NCI-H1417 treated with DMSO at 0.1 percent for 48 hours (cell line): Measurements from ENCODE around the gene U2AF1L4.
A peak's percentile ranks its signal among the peaks of the same experiment; 100 is the strongest.

Experiments used
- DNase-seq: peaks from one replicate; lab custom pipeline; 2025; lab: John Stamatoyannopoulos, UW

U2AF1L4 gene, protein sequence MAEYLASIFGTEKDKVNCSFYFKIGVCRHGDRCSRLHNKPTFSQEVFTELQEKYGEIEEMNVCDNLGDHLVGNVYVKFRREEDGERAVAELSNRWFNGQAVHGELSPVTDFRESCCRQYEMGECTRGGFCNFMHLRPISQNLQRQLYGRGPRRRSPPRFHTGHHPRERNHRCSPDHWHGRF

DNA sequence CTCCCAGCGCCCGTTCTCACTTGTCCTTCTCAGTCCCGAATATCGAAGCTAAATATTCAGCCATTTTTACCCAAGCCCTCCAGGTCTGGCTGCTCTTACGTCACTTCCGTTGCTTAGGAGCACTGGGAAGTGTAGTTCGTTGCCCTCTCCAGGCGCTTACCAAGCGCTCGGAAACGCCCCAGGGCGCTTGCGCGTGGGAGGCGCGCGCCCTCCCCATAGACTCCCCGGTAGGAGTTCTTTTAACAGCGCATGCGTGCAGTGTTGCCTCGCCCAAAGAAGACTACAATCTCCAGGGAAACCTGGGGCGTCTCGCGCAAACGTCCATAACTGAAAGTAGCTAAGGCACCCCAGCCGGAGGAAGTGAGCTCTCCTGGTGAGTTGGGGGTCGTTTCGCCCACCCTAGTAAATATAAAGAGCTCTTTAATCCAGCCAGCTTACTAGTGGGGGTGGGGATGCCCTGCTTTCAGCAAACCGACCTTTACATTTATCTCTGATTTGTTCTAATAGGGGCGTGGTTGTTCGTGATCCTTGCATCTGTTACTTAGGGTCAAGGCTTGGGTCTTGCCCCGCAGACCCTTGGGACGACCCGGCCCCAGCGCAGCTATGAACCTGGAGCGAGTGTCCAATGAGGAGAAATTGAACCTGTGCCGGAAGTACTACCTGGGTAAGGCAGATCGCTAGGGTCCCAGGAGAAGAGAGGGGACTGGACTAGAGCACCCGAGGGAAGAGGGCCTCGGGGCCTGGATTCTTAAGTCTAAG, at the start of gene U2AF1L4, which contains the start of gene PSENEN:
U2AF1L4 (minus strand) TSS at position 91 of the 759 bp plus-strand sequence; CDS start at position 64, 27 bp downstream.
PSENEN (plus strand) TSS at position 324 of the 759 bp plus-strand sequence; CDS start at position 604, 280 bp downstream.
- DNase-seq, result peak; percentile 78

DNA sequence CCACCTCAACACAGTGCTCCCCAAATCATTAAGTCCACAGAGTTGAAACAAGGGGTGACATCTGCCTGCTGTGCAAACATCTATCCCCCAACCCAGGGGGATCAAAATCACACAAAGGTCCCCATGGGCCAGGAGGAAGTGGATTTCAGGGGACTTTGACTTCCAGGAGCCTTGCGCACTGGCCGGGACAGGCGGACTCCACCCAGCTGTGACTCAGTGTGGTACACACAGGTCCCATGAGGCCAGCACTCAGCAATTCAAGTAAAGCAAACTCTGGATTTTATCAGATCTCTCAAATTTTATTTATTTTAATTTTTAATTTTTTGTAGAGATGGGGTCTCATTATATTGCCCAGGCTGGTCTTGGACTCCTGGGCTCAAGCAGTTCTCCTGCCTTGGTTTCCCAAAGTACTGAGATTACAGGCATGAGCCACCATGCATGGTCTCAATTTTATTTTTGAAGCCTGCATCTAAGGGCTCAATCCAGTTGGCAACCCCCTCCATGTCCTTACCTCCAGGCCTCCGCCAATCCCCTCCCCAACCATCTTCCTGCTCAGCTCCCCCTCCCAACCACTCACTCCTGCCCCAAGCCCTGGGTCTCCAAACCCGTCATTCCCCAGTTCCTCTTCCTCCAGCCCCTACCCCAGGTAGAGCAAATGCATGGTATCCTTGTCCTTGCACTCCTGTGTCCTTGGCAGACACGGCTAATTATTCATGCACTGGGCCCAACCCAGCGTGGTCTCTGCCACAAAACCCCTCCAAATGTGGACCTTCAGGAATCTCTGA, 48.4 kb upstream of the U2AF1L4 start:
- DNase-seq, result no peak

DNA sequence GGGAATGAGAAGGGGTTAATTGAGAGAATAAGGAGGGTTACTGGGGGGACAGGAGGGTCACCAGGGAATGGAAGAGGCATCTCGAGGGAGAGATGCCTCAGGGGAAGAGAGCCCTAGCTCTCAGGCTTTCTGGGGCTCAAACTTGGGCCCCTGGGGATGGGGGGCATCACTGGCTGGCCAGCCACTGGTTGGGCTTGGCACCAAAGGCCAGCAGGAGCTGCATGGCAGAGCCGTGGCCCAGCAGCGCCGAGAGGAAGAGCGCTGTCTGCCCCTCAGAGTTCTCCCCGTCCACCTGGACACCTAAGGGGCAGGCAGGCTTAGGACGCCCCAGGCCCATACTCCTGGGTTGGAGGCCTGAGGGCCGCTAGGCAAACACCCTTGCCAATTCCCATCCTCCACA, 47.7 kb upstream of the U2AF1L4 start:
- no peak for DNase-seq

DNA sequence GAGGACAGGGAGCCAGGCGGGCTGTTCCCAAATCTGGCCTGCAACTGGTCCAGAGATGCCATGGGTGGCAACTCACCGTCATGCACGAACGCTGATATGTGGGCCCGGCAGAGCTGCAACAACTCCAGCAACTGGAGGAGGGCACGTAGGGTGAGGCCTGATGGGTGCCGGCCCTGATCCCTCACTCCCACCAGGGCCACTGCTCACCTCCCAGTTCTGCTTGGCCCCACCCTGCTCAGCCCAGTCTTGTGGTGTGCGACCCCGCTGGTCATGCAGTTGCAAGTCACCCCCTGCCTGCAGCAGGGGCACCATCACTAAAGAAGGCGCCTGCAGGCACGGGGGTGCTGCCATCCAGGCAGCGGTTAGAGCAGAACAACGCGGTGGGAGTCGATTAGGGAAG, 47.1 kb upstream of the U2AF1L4 start:
- DNase-seq, result no peak

DNA sequence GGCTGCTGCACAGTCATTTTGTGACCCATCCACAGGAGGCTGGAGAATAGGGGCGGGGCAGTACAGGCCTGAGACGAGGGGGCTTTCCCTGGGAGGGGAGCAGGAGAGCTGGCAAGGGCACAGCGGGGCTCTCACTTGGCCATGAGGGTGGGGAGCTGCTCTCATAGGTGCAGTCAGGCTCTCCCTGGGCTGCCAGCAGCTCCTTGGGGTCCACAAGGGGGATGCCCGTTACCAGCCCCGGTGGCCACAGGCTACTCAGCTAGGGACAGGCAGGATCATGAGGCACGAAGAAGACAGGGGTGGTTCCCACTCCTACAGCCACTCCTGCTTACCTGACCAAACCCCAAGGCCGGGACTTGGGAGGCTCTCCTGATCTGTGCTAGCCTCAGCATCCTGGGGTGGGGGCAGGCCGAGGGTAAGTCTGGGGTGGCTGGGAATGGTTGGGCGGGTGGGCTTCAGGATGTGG, 46.6 kb upstream of the U2AF1L4 start:
- no peak for DNase-seq

DNA sequence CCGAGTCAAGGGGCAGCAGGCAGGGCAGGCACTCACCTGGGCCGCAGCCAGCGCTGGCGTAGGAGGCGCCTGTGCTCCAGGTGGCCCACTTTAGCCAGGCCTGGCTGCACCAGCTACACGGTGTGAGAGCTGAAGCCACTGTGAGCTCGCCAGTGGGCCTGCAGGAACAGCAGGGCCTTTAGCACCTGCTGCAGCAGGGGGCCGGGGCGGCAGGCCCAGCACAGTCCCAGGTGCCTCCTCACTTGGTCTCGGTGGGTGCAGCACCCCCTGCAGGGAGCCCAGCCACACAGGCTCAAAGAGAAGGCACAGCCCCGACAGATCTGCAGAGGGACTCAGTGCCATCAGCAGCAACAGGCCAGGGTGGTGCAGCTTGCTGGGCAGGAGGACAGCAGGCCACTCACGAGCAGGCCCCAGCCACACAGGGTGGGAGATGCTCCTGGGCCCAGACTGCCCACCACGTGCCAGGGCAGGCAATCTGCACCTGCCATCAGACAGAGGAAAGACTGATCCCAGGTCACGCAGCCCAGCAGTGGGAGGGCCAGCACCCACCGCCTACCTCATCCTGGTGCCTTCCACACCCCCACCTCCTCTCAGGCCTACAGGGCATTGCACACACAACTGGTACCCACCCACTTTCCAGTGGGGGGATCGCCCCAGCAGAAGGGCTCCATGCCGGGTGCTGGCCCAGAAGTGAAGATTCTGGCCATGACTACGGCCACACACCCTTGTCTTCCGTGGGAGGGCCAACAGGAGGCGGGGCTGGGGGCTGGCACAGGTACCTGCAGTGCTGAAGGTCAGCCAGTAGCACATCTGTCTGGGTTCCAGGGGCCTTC, 46.0 kb upstream of the U2AF1L4 start:
- no peak for DNase-seq

DNA sequence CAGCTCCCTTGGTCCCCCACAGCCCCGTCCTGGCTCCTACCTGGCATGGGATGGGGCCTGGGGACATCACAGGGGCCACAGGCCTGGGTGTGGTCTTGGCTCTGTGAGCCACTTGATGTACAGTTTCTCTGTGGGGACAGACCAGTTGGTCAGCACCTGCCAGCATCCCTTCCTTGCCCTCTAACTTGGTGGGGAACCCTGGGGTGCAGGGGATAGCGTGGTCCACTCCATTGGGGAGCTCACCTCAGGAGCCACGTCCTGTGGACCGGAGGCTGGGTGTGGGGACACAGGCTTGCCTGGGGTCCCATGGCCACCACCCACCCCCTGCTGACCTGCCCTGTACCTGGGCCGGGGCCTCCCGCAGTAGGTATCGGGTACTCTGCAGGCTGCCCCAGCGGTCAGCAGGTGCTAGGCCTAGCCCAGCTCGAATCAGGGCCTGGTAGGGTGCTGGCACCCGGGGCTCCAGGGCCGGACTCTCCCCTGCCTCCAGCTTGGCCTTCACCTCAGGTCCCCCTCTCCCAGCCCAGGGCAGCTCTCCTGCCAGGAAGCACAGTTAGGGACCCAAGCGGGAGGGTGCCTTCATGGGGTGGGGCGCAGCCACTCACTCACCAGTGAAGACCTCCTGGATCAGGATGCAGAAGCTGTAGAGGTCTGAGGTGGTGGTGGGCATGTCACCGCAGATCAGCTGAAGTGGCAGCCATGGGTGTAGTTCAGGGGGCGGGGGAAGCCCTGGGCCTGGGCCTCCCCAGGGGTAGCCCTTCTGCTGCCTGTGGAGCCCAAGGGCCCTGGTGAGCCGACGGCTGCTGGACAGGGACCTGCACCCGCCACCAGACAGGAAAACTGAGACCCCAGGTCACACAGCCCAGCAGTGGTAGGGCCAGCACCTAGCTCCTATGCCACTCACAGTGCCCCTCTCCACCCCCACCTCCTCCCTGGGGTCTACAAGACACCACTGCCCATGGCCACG, 45.0 kb upstream of the U2AF1L4 start:
- no peak for DNase-seq

DNA sequence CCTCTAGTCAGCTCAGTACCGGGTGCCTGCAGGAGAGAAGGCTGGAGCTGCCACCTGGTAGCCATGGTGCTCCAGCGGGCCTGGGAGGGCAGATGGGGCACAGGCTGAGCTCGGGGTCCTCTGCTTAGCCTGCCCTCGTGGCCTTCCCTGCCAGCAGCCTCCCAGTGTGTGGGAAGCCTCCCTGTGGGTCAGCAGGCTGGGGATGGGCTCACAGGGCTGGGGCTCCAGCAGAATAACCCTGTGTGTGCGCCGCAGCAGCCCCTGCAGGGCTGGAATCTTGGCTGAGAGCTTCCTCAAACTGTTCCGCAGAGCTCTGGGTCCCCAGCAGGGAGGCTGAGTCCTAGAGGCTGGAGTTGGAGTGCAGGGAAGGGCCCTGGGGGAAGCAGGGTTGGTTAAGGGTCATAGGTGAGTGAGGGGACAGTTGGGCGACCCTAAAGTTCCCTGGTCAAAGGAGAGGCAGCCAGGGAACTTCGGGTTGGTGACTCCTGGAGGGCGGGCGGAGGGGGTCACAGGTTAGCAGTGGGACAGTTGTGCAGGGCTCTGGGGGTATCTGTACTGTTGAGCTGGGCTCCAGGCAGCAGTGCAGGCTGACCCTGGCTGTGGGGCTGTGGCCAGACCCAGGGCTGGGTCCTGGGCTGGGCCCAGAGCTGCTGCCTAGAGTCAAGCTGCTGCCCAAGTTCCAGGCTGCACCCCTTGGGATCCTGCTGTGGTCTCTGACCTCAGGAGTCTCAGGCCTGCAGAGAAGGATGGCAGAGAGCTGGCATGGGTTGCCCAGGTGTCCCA, 44.2 kb upstream of the U2AF1L4 start:
- DNase-seq, result no peak

DNA sequence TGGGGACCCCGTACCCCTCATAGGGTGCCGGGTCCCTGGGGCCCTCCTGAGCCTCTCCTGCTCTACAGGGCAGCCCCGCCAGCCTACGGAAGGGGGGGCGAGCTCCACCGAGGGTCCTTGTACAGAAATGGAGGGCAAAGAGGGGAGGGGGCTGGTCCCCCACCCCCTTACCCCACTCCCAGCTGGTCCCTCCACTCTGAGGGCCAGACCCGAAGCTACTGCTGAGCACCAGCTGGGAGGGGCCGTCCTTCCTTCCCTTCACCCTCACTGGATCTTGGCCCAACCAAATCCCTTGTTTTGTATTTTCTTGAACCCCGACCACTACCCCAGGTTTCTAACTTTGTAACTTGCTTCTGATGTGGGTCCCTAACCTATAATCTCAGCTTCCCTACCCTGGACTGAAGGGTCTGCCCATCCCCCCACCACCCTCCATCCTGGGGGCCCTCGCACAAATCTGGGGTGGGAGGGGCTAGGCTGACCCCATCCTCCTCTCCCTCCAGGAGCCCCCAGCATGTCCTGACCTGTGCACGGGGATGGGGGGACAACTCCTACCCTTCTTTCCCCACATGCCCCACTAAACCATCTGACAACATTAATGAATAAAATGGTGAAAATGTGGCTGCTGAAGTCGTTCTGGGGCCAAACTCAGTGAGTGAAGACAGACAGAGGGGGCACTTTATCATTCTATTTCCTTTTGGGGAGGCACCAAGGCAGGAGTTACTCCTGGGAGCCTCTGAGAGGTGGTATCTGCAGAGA, 43.2 kb upstream of the U2AF1L4 start:
- DNase-seq, result no peak

DNA sequence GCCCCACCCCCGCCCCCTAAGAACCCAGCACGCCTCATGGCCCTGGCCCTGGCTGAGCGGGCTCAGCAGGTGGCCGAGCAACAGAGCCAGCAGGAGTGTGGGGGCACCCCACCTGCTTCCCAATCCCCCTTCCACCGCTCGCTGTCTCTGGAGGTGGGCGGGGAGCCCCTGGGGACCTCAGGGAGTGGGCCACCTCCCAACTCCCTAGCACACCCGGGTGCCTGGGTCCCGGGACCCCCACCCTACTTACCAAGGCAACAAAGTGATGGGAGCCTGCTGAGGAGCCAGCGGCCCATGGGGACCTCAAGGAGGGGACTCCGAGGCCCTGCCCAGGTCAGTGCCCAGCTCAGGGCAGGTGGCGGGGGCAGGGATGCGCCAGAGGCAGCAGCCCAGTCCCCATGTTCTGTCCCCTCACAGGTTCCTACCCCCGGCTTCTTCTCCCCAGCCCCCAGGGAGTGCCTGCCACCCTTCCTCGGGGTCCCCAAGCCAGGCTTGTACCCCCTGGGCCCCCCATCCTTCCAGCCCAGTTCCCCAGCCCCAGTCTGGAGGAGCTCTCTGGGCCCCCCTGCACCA, 42.1 kb upstream of the U2AF1L4 start:
- DNase-seq, result no peak

DNA sequence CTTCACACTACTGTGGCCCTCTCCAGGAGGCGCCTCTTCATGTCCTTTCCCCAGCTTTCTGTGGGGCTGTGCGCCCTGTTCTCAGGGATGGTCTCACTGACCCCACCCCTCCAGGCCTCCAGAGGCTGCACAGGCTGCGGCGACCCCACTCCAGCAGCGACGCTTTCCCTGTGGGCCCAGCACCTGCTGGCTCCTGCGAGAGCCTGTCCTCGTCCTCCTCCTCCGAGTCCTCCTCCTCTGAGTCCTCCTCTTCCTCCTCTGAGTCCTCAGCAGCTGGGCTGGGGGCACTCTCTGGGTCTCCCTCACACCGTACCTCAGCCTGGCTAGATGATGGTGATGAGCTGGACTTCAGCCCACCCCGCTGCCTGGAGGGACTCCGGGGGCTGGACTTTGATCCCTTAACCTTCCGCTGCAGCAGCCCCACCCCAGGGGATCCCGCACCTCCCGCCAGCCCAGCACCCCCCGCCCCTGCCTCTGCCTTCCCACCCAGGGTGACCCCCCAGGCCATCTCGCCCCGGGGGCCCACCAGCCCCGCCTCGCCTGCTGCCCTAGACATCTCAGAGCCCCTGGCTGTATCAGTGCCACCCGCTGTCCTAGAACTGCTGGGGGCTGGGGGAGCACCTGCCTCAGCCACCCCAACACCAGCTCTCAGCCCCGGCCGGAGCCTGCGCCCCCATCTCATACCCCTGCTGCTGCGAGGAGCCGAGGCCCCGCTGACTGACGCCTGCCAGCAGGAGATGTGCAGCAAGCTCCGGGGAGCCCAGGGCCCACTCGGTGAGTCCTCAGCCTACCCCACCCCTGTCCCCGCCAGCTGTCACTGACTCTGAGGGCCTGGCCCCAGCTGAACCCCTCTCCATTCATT, 41.3 kb upstream of the U2AF1L4 start:
- DNase-seq, result no peak

DNA sequence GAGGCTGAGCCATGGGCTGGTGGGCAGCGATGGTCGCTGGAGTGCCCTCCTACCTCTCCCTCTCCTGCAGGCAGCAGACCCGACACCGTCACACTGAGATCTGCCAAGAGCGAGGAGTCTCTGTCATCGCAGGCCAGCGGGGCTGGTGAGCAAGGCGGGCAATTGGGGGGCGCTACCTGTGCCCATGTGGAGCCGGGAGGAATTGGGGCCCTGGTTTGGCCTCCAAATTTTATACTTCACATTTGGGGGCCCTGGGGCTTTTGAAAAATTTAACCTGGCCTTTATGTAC, 40.1 kb upstream of the U2AF1L4 start:
- no peak for DNase-seq

DNA sequence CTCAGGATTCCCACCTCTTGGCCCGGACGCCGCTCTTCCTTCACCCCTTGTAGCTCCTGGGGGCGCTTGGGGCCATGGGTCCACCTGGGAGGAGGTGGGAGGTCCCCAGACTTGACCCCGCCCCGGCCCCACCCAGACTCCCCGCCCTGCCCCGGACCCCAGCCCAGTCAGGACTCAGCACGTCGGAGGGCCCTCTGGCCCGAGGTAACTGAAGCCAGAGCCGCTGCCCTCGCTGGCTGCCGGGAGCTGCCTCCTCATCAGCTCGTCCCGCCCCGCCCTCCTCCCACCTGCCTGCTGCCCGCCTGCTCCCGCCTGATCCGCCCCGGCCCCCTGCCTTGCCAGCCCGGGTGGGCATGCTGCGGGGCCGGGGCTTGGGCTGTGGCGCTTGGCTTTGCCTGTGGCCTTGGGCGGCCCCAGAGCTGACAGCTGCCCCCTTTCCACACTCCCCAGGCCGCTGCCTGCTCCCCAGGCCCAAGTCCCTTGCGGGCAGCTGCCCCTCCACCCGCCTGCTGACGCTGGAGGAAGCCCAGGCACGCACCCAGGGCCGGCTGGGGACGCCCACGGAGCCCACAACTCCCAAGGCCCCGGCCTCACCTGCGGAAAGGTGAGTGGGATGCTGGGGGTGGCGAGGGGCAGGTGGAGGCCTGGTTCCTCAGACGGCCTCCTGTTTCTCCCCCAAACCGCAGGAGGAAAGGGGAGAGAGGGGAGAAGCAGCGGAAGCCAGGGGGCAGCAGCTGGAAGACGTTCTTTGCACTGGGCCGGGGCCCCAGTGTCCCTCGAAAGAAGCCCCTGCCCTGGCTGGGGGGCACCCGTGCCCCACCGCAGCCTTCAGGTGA, 39.5 kb upstream of the U2AF1L4 start:
- DNase-seq, result no peak

DNA sequence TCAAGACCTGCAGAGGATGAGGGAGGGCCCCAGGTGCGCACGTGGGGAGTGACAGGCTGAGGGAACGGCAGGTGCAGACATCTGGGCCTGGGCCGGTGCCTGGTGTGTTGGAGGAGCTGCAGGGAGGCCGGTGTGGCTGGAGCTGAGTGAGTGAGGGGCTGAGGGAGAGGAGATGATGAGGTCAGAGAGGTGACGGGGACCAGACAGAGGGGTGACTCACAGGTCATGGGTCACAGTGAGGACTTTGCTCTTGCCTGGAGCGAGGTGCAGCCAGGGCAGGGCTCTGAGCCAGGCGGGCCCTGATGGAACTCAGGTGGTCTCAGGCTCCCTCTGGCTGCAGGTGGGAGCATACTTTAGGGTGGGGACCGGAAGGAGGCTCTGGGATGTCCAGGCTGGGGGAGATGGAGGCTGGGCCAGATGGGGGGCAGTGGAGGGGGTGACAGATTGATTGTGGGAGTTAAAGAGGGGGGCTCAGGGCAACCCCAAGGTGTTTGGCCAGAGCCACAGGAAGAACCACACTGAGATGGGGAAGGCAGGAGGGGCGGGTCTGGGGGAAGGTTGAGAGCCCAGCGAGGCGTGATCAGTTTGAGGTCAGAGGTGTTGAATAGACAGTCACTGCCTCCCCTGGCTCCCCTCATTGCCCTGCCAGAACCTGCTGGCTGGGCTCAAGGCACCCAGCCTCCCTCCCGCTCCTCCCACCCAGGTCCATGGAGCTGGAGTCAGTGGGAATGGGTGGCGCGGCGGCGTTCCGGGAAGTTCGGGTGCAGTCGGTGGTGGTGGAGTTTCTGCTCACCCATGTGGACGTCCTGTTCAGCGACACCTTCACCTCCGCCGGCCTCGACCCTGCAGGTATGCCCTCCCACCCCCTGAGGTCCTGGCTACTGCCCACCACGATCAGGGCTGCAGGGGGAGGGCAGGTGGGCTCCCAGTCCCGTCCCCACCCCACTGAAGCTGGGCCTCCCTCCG, 38.5 kb upstream of the U2AF1L4 start:
- DNase-seq, result no peak

DNA sequence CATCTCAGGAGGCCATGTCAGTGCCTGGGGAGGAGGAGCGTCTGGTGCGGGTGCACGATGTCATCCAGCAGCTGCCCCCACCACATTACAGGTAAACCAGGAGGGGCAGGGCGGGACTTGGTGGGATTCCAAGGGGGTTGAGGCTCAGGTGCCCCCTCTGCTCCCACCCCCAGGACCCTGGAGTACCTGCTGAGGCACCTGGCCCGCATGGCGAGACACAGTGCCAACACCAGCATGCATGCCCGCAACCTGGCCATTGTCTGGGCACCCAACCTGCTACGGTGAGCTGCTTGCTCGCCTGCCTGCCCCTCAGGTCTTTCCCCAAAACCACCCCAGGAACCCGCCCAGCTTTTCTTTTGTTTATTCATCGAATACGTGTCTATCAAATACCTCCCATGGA, 37.4 kb upstream of the U2AF1L4 start:
- DNase-seq, result no peak

DNA sequence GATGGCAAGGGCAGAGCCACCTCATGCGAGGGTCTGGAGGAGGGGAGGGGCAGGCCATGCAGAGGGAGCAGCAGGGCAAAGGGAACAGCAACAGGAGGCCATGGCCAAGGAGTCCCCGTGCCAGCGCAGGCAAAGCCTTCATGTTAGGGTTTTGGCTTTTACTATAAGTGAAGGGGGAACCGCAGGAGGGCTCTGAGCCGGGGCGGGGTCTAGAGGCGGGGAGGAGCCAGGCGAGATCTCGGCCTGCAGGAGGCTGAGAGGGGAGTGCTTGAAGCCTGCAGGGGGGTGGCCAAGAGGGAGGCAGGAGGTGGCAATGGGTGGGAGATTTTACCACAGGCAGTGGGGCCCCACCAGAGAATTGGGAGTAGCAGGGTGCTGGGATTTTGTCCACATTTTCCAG, 36.4 kb upstream of the U2AF1L4 start:
- no peak for DNase-seq
